Tibial artery (tissue), 4 donors: ENCODE measurements around the gene ARHGEF33.

Experiments
- DNase-seq, 2 donors: peaks; one replicate each; pipeline ENCODE4 v3.0.0-alpha.2; 2019
- H3K27ac ChIP-seq, 2 donors: fragments of 200-600 bp; sonication (generic) in 1 of 2; 1 replicate in 1 of 2; 2 replicates in 1 of 2; pipeline ENCODE4 v1.5.1; 2018 to 2019; ENCODE audit warnings: mild to moderate bottlenecking in 1 of 2
- H3K27me3 ChIP-seq, 2 donors: fragments of 200-600 bp; sonication (generic) in 1 of 2; one replicate each; pipeline versions ENCODE4 v1.5.1 to v1.6.0; 2016 to 2019
- H3K36me3 ChIP-seq, 3 donors: fragments of 200-600 bp; sonication (generic) in 2 of 3; one replicate each; pipeline ENCODE4 v1.5.1; 2016 to 2019; ENCODE audit warnings: mild to moderate bottlenecking in 2 of 3
- H3K4me1 ChIP-seq, 4 donors: fragments of 200-600 bp; sonication (generic) in 2 of 4; 1 replicate in 3 of 4; 2 replicates in 1 of 4; pipeline ENCODE4 v1.5.1; 2016 to 2019
- H3K4me3 ChIP-seq, 2 donors: fragments of 200-600 bp; sonication (generic) in 1 of 2; 1 replicate in 1 of 2; 2 replicates in 1 of 2; pipeline ENCODE4 v1.5.1; 2018 to 2019; ENCODE audit warnings: mild to moderate bottlenecking in 2 of 2
- H3K9me3 ChIP-seq, 3 donors: fragments of 200-600 bp; sonication (generic) in 1 of 3; one replicate each; pipeline ENCODE4 v1.5.1; 2016 to 2019
- CTCF ChIP-seq, 2 experiments: fragments of 200-600 bp in 1 of 2; fragments of 450-650 bp in 1 of 2; IDR thresholded peaks; one replicate each; pipeline ENCODE4 v1.5.1; 2017 to 2019; ENCODE audit warnings: antibody characterized with exemption in 2 of 2, mild to moderate bottlenecking in 1 of 2, moderate library complexity in 1 of 2
- intact Hi-C: fragments of 100-400 bp; cut with DNase I; formaldehyde crosslinking; loops from one replicate; pipeline ENCODE4 v1.15.0; 2023; ENCODE audit warnings: low total_unique reads

Gene ARHGEF33

DNA sequence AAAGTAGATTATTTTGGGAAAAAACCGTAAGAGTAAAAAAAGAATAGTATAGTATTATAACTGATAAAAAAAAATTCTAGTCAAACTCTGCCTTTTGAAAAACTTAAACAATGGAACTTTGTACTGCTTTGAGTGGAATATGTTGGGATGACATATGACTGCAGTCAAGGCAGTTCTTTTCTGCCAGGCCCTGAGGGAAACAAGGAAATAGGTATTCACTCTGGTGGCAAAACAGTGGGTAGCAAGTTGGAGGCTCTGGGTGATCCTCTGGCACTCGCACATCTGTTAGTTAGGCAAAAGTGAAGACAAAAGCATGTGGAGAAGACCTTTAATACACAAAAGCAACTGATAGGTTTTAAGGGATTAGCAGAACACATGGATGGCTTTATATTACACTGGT lies 102.2 kb downstream of the ARHGEF33 start:
- H3K36me3 ChIP-seq: peaks cover 41 to 58% (median 58%) of the 10 kb centered on the region in 3 donors
- DNase-seq: no peak
- no peak overlapping the region for H3K4me3 ChIP-seq
- intact Hi-C loops: no loop called here
- TF ChIP-seq CTCF (IDR thresholded peaks at IDR 0.05): no peak
- H3K27ac ChIP-seq: no peak overlapping the region
- H3K4me1 ChIP-seq: no peaks in the 10 kb centered on the region
- H3K9me3 ChIP-seq: no peaks in the 10 kb centered on the region
- H3K27me3 ChIP-seq: no peaks in the 10 kb centered on the region

DNA sequence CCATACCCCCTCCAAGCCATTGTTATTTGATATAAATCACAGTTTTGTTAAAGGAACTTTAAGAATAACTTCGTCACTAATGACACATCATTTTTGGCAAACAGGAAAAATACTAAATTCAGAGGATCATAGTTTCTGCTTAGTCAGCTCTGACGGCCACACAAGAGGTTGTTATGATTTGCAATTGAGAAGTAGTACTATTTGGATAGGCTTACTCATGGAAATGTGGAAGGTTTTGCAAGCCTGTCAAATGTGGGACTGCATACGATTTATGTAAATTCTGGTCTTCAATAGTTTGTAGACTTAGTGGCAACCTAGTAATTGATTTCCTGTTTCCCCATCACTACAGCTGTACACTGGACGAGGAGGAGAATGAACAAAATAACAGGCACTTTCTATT lies 108.1 kb downstream of the ARHGEF33 start:
- Histone ChIP-seq H3K9me3 (no peaks in the 10 kb centered on the region), H3K27me3 (no peaks in the 10 kb centered on the region), H3K4me3 (no peak overlapping the region), H3K36me3 (peaks cover 60 to 83% (median 65%) of the 10 kb centered on the region in 3 donors), H3K4me1 (no peaks in the 10 kb centered on the region), H3K27ac (no peak overlapping the region)
- peak in 1 of 2 donors; percentile 26 for DNase-seq
- intact Hi-C loops: no loop called here
- TF ChIP-seq CTCF (IDR thresholded peaks at IDR 0.05): no peak

- Histone ChIP-seq H3K9me3 (no peaks in the 10 kb centered on the region), H3K4me3 (no peak overlapping the region), H3K4me1 (no peaks in the 10 kb centered on the region), H3K27me3 (no peaks in the 10 kb centered on the region), H3K27ac (no peak overlapping the region), H3K36me3 (peaks cover 59 to 70% (median 60%) of the 10 kb centered on the region in 3 donors)
- no peak for DNase-seq
- no peak for TF ChIP-seq CTCF (IDR thresholded peaks at IDR 0.05)
- intact Hi-C loops: no loop called here
Measured at GRCh38 chr2:39000552-39000951, 110.9 kb downstream of the ARHGEF33 start.

DNA sequence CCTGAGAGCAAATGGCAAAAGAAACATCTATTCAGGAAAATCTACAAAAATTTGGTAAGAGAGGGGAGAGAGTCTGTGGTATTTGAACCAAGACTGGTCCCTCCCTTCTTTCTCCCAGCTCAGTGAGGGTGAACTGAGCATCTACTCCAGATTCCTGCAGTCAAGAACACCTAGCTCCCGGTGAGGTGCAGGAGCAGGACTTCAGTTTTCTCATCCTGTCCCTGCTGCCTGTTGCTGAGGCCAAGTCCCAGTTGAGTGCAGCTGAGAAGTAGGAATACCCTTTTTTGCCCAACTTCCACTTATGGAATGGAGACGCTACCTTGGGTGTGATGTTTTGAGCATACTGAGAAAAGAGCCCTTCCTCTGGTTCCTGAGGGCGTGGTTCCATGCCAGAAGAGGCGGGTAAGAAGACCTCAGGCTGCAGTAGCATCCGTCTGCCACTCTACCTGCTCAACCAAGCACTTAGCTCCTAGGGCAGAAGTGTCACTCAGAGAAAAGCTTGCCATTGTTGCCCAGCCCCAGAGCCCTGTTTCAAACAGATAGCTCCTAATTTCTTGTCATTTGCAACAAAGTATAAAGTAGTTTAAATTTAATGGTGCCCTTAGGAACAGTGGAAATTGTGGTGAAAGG lies 118.3 kb downstream of the ARHGEF33 start:
- TF ChIP-seq CTCF (IDR thresholded peaks at IDR 0.05): no peak
- intact Hi-C loops: no loop called here
- no peak for DNase-seq
- H3K4me1 ChIP-seq: no peaks in the 10 kb centered on the region
- H3K9me3 ChIP-seq: no peaks in the 10 kb centered on the region
- no peak overlapping the region for H3K27ac ChIP-seq
- no peaks in the 10 kb centered on the region for H3K27me3 ChIP-seq
- H3K36me3 ChIP-seq: peaks cover 45 to 73% (median 56%) of the 10 kb centered on the region in 3 donors
- H3K4me3 ChIP-seq: no peak overlapping the region

GRCh38 chr2:39008665-39009064 lies 119.0 kb downstream of the ARHGEF33 start:
- Histone ChIP-seq H3K4me3 (no peak overlapping the region), H3K36me3 (peaks cover 49 to 79% (median 63%) of the 10 kb centered on the region in 3 donors), H3K4me1 (no peaks in the 10 kb centered on the region), H3K27ac (no peak overlapping the region), H3K27me3 (no peaks in the 10 kb centered on the region), H3K9me3 (no peaks in the 10 kb centered on the region)
- intact Hi-C loops: no loop called here
- no peak for TF ChIP-seq CTCF (IDR thresholded peaks at IDR 0.05)
- no peak for DNase-seq

DNA sequence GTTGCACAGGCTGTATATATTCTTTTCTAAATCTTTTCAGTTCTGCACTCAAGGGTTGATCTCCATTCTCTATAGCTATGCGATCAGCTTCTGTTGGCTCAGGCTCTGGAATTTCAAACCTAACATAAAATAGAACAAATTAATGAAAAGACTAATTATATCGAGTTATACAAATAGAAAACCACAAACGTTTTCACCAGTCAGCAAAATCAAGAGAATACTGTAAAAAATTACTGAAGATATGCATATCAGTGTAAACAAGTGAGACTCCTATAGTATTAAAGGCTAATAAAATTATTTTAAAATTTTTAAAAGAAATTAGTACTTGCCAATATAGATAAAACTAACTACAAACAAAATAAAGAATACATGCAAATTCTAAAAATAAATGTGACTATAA lies 124.2 kb downstream of the ARHGEF33 start:
- Histone ChIP-seq H3K36me3 (peaks cover 30 to 48% (median 33%) of the 10 kb centered on the region in 3 donors), H3K4me3 (no peak overlapping the region), H3K4me1 (peaks cover 0 to 40% (median 12%) of the 10 kb centered on the region in 4 donors), H3K9me3 (no peaks in the 10 kb centered on the region), H3K27me3 (no peaks in the 10 kb centered on the region), H3K27ac (no peak overlapping the region)
- intact Hi-C loops: no loop called here
- no peak for TF ChIP-seq CTCF (IDR thresholded peaks at IDR 0.05)
- DNase-seq: no peak
